ENCODE measurements around the gene FAM151B. TPM values are rescaled to one million over a fixed set of nuclear protein-coding genes. Genes with fewer than 3 reads are reported as not detected.

Gene FAM151B
- total and polyA plus RNA-seq, 11 donors: 0.27 to 2.3 (median 1.3) TPM

- no peak overlapping the region for H3K4me3 ChIP-seq
- no peak overlapping the region for H3K27ac ChIP-seq
- no peak for TF ChIP-seq CTCF (IDR thresholded peaks at IDR 0.05)
- no peak for TF ChIP-seq POLR2A (IDR thresholded peaks at IDR 0.05)
- intact Hi-C loops (cut with DNase I): no loop called here
- no peaks in the 10 kb centered on the region for H3K36me3 ChIP-seq
- ATAC-seq (no peak), DNase-seq (no peak)
- 35 to 52% (median 43%) methylated on average over 1 of the region's 1 CpG for WGBS, 4 donors
- peaks cover 0 to 5% (median 0%) of the 10 kb centered on the region in 9 donors for H3K27me3 ChIP-seq
- no peaks in the 10 kb centered on the region for H3K4me1 ChIP-seq
- no peaks in the 10 kb centered on the region for H3K9me3 ChIP-seq
Observed at GRCh38 chr5:80592105-80592504, 104.2 kb downstream of the FAM151B start.

Other genes with a start within 250 kb of the FAM151B start
- gene SERINC5, start 232.1 kb upstream of the FAM151B start, total RNA-seq: 10 to 100 TPM; 10.9 to 25.9 (median 14.6) TPM
- 1 to 10 TPM; 3.2 to 6.0 TPM for gene SERINC5, start 232.1 kb upstream of the FAM151B start, polyA plus RNA-seq
- gene SPZ1, start 168.1 kb upstream of the FAM151B start, total RNA-seq: not detected
- not detected for gene SPZ1, start 168.1 kb upstream of the FAM151B start, polyA plus RNA-seq
- gene ZFYVE16, start 80.0 kb upstream of the FAM151B start, total RNA-seq: 10 to 100 TPM; 16.1 to 53.2 (median 39.2) TPM
- 10 to 100 TPM; 10.3 to 17.8 TPM for gene ZFYVE16, start 80.0 kb upstream of the FAM151B start, polyA plus RNA-seq
- gene ANKRD34B, start 82.2 kb downstream of the FAM151B start, total RNA-seq: under 1 TPM in 1 of 9 donors, not detected in 8; 0.09 TPM
- not detected for gene ANKRD34B, start 82.2 kb downstream of the FAM151B start, polyA plus RNA-seq
- 10 to 100 TPM in 4 of 9 donors, 1 to 10 TPM in 5; 6.0 to 15.8 (median 9.2) TPM for gene MSH3, start 166.6 kb downstream of the FAM151B start, total RNA-seq
- gene MSH3, start 166.6 kb downstream of the FAM151B start, polyA plus RNA-seq: 1 to 10 TPM; 2.9 to 4.8 TPM
- 10 to 100 TPM in 5 of 9 donors, 1 to 10 TPM in 4; 1.6 to 18.9 (median 11.6) TPM for gene DHFR, start 166.9 kb downstream of the FAM151B start, total RNA-seq
- gene DHFR, start 166.9 kb downstream of the FAM151B start, polyA plus RNA-seq: 1 to 10 TPM; 8.1 to 9.6 TPM